NCI-H345 treated with DMSO at 0.1 percent for 48 hours (cell line): Measurements from ENCODE around the gene NR2F1.

Experiments
- DNase-seq: peaks from one replicate; lab custom pipeline; 2025; ENCODE audit not compliant: unreplicated experiment; lab: John Stamatoyannopoulos, UW

NR2F1 gene

DNA sequence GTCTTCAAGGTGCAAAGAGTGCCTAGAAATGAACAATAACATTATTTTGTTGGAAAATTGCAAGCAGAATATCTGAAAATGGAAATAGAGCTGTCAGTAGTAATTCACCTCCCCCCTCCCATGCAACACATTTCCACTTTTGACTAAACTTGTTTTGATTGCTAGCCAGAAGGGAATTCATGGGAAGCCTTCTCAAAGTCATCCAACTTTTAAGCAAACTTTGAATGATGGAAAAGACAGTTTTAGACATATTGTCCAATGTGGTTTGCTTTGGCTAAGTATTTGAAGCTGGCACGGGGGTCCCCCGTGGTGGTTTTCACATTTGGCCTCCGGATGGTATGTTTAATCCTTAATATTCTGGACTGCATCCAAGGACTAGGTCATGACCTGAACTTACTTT lies 7.5 kb downstream of the NR2F1 start:
- DNase-seq = no peak

DNA sequence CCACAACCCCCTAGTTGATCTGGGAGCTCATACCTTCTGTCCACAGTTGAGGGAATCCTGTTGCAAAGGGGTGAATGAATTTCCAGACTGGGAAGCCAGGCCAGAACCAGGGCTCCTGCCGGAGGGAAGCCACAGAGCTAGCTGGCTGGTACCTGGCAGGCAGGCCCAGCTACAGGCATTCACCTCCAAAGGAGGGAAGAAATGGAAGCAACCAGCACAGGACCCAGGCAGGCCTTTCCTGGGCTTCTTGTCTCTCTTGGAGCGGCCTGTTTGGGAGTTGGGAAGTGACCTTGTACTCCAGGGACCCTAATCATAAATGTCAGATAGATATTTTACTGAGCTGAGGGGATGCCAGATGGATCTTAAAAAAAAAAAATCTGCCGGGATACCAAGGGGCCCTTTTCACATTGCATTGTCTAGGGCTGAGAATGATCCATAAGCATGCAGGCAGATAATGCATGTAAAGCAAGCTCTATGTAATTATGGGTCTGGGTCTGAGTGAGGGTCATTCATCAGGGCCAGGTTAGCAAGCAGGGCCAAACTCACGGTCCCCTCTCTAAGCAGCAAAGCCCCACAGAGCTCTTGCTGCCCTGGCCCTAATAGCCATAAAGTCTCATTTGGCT lies 8.4 kb downstream of the NR2F1 start:
- DNase-seq = no peak

DNA sequence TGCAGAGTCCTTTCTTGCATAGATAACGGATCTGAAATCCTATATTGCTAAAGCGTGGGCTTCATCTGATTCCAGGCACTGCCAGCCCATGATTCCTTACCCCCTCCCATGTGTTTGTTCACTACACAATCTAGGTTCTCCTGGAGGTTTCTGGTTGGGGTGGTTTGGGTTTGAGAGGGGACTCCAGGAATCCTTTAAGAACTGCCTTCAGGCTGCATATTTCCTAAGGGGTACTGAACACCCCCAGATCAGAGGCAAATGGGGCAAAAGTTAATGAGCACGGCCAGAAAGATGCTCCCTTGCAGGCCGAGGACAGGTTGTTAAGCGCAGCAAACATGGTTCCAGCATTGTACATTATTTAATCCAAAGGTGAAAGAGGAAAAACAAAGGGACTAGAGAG lies 9.9 kb downstream of the NR2F1 start:
- no peak for DNase-seq

DNA sequence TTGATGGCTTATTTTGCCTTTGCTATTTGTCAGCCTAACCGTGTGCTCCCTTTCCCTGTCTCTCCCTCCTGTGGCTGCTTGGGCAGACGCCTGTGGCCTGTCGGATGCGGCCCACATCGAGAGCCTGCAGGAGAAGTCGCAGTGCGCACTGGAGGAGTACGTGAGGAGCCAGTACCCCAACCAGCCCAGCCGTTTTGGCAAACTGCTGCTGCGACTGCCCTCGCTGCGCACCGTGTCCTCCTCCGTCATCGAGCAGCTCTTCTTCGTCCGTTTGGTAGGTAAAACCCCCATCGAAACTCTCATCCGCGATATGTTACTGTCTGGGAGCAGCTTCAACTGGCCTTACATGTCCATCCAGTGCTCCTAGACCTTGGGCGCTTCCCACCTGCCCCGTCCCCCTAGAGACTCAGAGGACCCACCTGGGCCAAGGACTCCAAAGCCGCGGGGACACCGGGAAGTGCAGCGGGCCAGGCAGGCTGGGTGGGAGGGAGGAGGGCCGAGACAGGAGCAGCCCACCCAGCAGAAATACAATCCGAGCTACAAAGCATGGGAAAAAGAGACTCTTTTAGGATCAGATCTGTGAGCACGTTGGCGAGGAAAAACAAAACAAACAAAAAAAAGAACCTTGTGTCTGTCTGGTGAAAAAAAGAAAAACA lies 10.6 kb downstream of the NR2F1 start:
- no peak for DNase-seq

DNA sequence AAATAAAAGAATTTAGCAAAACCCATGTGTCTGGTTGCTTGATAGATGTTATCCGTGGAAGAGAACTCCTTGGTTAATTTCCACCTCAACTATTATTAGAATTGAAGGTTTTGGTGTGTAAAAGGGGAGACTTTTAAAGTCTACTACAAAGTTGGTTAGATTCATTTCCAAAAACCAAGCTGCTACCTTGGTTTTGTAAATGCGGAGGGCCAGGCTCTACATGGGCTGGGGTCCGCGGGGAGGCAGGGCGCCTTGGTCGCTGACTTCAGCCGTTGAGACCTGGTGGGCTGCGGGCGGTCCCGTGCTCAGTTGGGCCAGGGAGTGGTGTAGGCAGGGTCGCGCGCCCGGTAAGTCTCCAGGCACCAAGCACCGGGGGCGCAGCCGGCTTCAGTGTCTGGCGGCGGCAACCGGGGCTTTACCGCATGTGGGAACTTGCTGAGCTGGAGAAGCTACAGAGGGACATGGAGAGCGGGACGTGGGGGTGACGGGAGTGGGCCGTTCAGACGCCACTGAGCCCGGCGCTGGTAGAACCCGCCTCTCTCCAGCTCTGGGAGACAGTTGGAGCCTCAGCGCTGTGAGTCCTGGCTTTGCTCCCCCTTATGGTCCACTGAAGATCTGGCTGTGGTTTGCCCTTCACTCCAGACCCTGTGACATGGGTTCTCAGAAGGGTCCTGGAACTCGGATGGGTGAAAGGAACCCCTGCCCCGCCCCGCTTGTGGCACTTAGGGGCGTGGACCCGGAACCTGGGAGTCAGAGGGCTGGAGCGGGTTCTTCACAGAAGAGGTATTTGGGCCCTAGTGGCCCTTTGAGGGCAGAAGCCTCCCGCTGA lies 11.8 kb downstream of the NR2F1 start:
- DNase-seq = no peak

DNA sequence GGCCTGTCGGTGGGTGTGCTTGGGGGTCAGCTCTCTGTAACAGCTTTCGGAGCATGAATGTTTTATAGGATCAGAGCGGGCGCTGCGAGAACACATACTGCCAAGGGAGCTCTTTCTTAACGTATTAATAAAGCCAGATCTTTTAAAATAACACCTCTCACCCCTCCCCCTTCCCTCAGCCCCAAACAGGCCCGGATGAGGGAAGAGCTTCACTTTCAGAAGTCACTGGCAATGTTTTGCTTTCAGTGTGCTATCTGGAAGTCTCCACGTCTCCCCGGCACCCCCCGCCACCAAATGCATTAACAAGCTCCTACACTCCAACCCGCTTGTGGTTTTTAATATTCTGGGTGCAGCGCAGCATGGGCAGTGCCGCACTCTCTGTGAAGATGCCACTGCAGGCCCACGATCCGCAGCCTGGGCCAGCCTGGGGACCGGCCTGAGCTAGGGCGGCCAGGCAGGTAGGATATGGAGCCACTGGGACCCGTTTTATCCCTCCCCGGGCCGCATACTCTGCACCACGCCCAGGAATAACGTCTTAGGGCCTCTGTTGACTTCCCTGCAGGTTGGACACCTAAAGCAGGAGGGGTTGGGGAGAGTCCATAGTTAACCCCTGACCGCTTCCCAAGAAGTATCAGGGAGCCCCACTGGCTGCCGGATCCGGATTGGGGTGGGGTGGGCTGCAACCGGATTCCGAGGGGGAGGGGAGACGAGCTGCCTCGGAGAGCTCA lies 12.6 kb downstream of the NR2F1 start:
- DNase-seq = no peak

DNA sequence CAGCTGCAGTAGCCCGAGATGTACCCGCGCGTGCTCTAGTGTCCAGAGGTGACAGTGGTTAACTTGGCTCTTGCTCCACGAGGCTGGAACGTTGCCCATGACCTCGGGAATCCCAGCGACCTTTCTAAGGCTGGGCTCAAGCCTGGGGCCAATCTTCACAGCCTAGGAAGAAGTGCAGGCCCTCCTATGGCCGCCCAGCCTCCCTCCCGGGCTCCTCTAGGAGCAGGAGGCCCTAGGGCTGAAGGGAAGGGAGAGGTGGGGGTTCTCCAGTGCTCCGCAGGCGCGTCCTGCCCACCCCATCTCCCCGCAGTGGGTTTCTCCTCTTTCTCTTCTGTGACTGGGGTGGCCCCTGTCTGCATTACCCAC lies 13.3 kb downstream of the NR2F1 start:
- DNase-seq = no peak

DNA sequence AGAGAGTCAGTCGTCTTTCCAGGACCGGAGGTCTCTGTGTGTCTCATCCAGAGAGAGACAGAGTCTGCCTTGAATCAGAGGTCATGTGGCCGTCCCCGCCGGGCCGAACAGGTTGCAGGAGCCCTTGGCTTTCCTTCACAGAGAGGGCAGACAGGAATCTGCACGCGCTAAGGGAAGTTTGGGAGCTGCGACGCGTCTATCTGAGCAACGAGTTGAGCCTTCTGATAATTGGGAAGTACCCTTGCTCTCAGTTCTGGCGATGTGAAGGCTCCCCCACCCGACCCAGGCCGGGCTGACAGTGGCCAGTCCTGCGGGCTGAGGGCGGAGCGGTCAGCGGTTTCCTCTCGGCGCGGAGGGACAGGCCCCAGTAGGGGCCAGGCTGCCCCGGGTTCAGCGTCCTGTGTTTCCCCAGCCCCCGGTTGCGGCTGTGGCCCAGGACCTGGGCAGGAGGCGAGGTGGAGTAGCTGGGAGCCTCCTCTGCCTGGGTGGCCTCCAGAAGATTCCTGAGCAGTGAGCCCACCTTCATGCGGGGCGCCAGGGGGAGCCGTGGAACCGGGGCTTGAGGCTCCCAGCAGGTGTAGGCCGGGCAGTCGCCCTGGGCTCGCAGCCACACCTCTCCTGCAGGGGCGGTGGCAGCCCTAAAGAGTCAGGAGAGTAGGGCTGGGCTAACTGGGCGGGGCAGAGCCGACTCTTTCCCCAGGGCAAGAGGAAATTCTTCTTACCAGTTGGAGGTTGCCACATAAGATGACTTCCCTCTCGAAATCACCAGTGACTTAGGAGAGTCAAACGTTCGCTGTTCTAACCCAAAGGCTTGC lies 13.9 kb downstream of the NR2F1 start:
- DNase-seq = no peak

DNA sequence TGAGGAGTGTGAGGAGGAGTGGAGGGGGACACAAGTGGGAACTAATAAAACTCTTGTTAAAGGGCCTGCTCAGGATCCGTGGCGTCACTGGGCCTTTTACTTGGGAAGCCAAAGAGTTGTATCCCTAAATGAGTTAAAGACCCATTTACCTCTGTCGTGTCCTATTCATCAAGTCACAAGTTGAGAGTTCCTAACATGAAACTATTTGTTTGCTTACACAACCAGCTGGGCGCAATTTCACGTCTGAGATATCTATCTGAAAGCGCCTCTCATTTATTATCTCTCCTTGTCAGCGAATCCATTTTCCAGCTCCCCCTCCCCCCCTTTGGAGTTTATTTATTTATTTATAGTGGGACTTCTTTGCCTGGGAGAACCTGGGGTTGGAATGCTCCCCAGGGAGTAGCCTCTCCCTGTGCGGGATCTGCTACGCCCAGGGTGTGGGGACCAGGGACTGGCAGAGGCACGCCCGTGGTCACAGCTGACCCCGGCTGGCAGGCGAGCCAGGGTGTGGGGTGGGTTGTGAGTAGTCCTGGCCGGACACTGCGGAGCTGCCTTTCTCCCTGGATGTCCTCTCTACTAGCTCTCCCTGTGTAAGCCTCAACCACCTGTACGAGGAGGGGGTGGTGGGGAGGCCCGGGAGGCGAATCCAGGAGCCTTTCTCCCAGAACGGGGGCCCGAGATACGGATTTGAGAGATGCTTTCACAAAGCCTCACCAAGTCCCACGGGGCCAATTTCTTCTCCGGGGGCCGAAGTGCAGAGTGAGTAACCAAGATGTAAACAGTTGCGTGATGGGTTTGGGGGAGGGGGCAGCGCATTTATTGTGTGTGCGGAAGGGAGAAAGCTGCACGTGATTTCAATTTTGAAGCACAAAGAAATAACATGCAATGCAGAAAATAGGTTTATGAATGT lies 15.3 kb downstream of the NR2F1 start:
- DNase-seq = no peak

DNA sequence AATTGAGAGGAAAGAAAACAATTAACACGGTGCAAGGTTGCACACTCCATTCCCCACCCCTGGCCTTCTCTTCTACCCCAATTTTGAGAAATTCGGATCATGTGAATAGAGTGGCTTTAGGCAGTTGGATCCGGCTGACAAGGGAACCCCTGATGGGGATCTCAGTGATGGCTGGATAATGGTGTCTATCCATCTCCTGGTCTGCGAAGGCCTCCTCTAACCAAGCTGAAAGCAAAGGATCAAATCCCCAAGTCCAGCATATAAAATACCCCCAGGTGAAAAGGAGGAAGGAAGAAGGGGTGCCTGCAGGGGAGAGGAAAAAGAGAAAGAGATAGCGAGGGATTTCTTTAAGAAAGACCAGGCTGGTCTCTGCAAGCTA lies 16.0 kb downstream of the NR2F1 start:
- DNase-seq = no peak

DNA sequence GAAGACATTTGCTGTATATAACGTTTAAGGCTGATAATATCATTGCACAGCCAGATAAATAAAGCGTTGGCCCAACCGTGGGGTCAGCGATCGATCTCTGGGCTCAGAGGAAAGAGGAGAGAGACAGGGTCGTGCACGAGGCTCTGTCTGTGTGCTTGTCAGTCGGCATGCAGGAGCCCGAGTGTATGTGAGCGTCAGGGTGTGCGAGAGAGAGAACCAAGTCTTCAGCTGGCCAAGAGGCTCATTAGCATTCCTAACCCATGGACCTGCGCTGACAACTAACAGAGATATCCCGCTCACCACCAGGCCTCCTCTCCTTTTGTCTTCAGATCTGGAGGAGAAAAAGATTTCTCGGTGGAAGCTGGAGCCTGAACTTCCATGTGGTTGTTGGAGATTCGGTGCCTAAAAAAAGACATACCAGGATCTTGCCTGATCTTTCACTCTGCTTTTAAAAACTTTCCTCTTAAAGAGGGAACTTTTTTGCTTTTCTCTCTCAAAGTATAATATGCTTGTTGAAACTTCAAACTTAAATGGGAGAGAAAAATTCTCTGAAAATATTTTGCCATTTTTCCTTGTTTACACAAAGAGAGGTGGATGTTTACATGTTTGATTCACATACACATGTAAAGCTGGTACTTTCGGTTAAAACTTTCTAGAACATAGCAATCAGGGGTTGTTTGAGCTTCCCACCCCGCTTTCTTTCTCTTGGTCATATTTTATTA lies 16.5 kb downstream of the NR2F1 start:
- no peak for DNase-seq

DNA sequence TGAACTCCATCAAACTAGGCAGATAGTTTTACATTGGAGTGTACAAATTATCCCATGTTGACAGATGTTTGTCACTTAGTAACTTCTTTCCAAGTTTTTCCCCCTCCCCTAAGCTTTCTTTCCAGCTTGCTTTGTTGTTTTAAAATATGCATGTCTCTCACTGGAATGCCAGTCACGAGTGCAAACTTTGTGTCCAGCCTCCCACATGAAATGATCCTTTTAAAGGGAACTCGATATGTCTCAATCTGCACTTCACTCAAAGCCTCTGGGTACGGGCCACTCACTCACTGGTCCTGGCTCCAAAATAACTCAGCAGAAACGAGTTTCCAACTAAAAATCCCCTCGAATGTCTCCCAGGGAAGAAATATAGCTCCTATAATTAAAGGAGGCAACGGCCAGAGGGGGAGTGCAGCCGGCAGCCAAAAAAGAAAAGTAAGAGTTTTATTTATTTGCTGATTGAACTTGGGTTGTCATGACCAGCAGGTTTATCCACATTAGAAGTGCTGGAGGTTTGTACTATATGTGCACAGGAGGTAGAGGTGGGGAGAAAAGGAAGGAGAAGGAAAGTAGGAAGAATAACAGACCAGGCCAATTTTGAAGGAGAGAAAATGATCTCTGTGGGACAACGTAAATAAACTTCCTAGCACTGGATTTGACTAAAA lies 17.5 kb downstream of the NR2F1 start:
- DNase-seq = no peak

DNA sequence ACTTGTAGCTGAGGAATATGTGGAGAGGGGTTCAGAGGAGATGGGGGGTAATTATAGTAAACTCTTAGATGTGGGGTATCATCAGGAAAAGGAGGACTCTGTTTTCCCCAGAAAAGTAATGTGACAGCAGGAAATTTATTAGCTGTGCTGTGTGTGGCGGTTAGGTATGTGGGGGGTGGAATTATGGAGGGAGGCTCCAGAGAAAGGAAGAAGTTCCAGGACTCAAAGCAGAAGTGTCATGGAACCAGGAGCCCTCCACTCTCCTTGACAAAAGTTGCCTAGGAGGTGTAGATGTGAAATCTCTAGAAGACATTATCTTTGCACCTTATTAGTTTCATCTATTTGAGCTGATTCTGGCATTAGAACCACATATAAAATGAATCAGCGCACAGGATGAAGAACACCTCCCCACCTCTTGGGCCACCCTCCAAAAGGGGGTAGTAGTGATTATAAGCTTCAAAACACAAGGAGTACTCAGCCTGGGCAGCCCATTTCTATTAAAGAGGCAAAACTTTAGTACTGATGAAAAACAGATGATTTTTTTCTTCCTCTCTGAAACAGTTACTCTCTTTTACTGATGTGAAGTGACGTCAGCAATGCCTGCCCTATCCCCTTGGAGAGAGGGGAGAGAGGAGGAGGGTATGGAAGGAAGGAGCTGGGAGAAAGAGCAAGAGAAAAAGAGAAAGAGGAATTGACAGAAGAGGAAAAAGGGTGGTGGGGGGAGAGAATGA lies 18.2 kb downstream of the NR2F1 start:
- DNase-seq = no peak

DNA sequence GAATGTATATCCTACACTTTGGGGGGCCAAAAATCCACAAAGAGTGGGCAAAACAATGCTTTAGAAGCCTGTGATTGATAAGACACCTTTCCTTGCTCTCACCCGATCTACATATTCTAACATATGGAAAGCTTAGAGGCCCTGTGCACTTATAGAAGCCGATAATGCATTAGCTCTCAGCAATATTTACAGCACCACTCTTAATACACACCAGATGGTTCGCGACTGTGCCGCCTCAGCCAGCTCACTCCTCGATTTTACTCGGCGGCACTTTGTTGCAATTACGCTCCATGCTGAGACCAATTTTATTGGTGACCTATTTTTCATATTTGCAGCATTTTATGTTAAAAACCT lies 18.8 kb downstream of the NR2F1 start:
- DNase-seq = no peak

DNA sequence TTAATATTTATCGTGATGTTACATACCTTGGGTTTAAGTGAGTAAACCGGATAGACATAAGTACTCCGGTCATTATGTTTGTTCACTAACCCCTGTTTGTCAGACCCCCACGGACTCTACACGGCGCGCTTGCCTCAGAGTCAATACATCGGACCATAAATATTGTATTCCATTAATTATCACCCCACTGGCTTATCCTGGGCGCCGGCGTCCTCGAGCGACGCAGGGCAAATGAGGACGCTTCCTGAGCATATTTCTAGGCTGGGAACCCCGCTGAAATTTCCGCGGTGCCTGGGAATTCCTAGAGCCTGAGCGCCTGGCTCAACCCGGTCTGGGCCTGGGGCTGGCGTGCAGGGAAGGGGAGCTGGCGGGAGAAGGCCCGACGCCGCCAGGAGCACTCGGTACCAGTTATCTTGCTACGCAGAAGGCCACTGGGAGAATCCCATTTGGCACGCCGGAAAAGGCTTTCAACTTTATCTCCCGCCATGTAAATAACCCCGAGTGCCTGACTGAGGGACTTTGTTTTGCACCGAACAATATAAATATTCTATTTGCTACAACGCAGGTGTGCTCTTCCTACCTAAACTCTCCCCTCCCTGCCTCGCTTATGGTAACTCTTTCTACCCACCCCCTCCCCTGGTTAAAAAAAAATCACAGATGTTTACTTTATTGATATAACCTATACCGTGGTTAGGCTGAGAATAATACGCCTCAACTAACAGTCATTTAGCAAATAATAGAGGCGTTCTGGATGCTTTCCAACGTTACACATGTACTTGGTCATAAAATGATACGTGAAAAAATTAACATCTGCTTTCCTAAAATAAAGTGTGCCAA lies 19.4 kb downstream of the NR2F1 start:
- no peak for DNase-seq

DNA sequence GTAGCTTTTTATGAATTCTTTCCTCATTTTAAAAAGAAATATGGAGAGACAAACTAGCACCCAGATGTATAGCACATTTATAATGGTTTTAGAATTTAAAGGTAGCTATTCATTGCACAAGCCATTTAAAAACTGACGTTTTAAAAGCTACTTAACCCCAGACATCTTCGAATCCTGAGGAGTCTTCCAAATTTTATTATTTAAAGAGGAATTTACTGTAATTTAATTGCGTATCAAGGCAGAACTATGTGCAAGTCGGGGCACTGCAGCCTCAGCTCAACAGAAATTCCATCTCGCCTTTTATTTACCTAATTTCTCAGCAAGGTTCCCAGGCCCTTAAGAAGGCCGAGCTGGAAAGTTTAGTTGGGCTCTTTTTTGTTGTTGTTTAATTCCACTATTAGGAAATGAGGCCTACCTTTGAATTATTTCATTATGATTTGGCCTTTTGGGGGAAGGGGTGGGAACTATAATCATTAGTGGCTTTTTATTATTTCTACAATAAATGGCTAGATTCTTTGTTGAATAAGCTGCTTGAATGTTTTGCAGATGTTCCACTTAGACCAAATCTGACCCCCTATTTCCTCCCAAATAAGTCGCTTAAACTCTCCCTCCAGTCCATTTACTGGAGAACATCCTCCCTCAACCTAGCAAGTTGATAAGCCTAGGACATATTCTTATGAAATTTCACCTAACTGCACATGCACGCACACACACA lies 20.2 kb downstream of the NR2F1 start:
- DNase-seq = no peak
